Stimulated activated CD8-positive, alpha-beta memory T cell treated with anti-CD3 and anti-CD28 coated beads, Interleukin-7, amount 100 ng/mL, for 48 hours (primary cell): ENCODE measurements around the gene WRNIP1.
"Not testable (repeated sequence)": the region's sequence is repeated elsewhere in the genome, so short reads cannot be mapped to it uniquely, and the experiment has no call there.

Source experiments
- DNase-seq, 2 donors: peaks; one replicate each; pipeline ENCODE4 v3.0.0-alpha.2; 2020; ENCODE audit warnings: low read depth in 1 of 2; ENCODE audit errors: extremely low read depth in 1 of 2

The WRNIP1 gene

DNA sequence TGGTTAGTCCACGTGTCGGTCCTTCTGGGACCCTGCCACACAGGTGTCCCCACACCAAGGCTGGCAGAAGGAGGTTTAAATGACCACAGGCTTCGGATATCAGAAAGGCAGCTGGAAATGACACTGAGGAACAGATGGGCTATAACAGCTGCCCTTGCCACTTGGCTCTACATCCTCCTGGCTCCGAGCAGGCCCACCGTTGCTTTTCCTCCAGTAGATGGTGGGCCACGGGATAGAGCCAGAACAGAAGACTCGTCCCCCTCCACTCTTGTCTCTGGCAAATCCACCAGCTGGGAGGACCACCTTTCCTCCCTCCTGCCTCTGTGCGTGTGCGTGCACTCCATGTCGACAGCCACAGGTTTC lies 17.6 kb downstream of the WRNIP1 start:
- no peak for DNase-seq

DNA sequence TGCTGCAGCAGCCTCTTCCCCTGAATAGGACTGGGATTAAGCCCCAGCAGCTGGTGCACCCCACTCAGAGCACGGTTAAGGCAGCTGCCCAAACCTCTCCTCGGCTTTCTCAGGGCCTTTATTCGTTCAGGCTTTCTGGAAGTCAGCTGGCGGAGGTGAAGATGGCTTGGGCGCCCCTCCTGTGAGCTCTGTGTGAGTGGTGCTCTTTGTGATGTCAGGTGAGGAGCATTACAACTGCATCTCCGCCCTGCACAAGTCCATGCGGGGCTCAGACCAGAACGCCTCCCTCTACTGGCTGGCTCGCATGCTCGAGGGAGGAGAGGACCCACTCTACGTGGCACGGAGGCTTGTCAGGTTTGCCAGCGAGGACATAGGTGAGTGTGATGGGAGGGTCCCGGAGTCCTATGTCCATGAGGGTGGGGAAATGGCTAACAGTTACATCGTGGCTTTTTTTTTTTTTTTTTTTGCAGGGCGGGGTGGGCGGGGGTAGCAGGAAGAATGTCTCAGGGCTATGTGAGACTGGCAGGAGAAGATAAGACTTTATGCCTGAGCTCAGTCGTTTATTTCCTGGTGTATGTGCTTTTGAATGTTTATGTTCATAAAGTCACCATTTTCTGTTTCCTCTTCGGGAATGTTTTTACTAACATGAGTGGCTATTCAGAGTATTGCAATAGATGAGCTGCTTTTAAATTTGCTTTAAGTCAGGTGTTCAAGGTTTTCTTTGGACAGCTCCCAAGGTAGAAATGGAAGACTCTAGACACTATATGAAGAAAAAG lies 18.2 kb downstream of the WRNIP1 start:
- no peak for DNase-seq

DNA sequence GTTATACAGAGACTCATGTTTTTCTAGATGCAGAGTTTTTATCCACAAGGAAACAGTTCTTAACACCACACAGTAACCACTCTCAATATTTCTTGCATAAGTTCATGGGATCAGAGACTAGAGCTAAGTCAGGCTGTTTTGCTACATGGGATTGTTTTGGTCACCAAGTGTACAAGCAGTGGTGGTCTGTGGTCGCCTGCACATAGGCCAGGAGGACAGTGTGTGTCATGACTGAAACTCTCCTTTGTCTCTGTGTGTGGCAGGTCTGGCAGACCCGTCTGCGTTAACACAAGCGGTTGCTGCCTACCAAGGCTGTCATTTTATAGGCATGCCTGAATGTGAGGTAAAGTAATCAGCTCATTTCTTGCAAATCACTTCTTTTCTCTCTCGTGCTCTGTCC lies 18.9 kb downstream of the WRNIP1 start:
- no peak for DNase-seq

DNA sequence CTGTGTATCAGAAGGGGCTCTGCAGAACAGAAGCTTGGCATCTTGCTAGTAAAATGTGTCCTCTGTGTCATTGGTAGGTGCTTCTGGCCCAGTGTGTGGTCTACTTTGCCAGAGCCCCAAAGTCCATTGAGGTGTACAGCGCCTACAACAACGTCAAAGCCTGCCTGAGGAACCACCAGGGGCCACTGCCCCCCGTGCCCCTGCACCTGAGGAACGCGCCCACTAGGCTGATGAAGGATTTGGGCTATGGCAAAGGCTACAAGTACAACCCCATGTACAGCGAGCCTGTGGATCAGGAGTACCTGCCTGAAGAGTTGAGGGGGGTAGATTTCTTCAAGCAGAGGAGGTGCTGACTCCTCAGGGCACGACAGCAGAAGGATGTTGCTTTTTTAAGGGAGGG lies 19.7 kb downstream of the WRNIP1 start:
- no peak for DNase-seq

DNA sequence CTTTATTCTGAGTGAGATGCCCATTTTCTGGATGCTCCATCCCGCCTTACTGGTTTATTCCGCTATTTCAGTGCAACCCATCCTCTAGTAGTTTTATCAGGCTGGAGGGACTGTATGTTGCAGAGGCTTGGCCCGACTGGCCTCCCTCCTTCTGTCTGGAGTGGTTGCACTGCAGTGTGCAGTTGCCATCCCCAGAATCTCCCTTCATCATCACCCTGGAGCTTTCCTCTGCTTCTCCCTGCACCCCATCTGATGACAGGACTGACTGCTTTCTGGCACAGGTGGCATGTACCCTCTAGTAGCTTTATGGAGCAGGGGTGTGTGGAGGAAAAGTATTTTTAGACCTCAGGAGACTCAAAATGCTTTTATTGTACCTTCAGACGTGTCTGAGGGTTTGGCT lies 21.1 kb downstream of the WRNIP1 start:
- DNase-seq, result no peak

DNA sequence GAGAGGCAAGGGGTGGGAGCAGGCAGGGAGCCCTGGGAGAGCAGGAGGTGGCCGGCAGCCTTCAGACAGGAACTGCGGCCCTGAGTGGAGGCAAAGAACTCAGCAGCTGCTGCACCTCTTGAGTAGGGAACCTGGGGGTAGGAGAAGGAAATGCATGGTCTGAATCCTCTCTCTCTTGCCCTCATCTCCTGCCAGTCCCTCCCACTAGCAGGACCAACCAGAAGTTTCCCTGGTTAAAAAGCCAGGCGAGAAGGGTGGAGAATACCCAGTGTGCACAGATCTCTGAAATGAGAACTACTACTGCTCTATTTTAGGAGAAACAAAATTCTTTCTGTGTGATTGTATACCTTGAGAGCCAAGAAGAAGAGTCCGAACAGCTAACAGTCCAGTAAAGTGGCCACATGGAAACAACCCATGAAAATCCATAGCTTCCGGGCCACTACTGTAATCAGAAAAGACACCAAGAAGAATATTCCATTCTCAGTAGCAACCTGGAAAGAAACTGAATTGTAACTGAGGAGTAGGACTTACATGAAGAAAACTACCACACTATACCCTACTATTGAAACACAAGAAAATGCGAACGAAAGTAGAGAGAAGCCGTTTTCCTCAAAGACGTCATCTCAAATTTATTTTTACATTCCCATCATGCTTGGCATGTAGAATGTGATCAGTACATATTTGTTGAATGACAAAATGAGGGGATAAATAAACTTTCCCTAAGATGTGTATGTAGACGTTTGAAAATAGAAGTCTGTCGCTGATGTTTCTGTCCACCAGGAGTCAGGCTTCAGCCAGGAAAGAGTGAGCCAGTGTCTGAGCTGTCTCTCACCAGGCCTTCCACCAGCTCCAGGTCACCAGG lies 25.6 kb downstream of the WRNIP1 start:
- DNase-seq, result peak in 1 of 2 donors; percentile 48

DNA sequence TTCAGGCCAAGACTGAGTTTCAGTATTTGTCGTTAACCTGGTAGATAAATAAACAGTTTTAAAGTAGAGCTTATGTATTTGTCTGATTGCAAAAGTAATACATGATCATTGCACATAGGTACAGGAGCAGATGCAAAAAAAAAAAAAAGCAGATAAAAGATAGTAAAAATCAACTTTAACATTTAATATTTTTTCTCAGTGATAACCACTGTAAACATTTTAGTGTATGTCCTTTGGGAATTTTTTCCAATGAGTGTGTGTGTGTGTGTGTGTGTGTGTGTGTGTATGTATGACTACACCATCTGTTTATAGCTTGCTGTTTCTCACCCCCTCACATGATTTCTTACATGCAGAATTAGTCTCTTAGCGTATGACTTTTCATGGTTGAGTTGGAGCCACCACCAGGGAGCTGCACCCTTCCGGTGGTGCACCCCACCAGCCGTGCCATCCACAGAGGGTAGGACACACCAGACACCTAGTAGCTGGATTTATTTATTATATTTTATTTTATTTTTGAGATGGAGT lies 26.3 kb downstream of the WRNIP1 start:
- no peak for DNase-seq

DNA sequence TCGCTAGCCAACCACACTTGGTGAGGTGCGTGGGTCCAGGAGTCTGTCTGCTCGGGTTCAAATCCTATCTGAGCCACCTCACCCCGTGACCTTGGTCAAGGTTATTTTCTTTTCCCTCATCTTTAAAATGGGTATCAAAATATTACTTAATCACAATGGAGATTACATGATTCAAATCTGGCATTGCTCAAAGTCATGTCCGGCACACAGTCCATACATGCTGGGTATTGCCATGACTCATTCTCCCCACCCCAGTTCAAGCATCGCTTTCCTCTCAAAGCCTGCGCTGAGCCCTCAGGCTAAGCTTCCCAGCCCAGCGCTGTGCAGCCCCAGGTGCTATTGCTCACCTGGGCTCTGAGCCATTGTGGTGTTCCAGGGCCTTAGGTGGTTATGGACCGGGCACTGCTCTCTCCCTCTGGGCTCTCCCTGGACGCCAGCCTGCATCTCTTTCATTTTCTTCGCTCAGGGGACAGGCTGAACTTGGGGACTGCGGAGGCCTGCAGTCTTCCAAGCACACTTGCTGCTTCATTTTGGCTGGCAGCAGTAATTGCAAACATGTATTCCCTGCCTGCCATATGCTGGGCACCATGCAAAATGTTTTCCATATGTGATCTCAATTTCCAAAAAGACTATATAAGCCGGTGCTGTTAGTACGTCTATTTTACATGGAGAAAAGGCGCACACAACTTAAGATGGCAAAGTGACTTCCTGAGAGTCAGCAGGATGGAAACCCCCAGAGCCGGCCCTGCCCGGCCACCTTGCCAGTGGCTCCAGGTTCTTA lies 27.3 kb downstream of the WRNIP1 start:
- no peak for DNase-seq

DNA sequence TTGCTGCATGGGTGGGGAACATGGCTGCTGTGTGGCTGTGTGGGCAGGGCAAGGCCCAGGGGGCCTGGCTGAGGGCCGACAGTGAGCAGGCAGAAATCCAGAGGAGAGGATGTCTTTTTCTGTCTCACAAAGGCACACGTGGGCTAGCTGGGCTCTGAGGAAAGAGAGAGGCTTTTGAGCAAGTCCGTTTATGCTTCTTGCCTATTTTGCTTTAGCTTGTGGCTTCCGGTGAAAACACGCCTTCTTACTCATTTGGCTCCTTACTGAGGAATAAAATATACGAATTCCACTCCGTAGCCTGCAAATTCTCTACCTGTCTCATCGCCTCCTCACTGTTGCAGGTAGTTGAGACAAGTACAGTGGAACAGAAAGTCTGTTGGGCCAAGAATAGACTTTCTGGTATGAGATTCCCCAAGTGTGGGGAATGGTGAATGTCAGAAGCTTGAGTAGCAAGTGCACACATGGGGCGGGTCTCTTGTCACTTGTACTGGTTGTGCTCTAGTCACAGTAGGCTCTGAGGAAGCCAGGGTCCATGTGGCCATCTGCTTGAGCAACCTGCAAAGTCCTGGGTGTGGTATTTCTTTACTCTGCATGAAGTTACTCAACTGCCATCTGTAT lies 28.4 kb downstream of the WRNIP1 start:
- peak in 1 of 2 donors; percentile 32 for DNase-seq

DNA sequence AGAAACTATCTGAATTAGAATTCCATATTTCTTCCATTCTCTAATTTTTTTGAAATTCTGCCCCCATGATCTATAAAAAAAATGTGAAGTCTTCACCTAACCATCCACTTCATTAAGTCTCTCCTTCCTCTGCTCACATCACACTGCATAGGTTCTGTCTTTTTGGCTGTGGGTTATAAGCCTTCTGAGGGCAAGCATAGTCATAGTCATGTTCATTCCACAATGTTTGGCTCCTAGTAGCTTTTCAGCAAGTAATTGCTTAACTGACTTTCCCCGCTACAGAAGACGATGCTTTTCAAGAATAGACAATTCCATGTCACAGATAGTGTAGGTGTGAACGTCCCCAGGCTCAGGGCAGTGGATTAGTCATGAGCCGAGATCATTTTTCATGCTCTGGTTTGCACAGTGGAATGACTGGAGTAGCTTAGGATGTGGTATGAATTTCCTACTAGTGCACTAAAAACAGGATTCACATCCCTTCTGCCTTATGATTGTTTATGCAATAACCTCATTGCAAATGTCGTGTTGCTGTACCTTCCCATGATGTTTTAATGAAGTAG lies 29.1 kb downstream of the WRNIP1 start:
- DNase-seq, result no peak

DNA sequence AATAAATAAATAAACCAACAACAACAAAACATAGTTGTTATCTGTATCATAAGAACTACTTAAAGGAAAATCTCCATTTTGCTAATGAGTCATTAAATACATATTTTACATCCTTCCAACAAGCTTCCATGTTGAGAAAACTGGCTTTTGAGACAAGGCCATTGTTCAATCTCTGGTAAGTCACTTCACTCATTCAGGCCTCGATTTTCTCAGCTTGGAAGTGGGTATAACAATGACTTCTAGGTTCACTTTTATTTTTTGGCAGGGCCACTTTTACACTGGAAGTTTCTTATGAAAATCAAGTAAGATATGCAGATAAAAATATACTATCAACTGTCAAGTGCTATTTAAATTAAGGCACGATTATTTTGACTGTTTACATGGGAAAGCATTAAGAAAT lies 30.0 kb downstream of the WRNIP1 start:
- DNase-seq, result no peak

DNA sequence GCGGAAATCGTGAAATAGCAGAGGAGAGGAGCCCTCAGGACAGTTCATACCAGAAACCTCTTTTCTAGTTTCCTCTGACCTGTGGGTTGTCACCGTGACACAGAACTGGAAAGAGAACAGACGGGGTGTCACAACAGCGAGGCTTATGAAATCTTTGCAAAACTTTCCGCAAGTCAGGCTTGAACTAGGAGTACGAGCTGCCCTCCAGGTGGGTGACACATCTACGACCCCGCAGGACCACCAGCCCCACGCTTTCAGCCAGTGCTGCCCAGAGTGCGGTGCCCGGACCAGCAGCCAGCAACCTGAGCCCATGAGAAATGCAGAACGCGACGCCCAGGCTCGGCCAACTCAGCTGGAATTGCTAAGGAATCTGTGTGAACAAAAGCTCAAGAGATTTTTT lies 30.8 kb downstream of the WRNIP1 start:
- DNase-seq, result no peak

DNA sequence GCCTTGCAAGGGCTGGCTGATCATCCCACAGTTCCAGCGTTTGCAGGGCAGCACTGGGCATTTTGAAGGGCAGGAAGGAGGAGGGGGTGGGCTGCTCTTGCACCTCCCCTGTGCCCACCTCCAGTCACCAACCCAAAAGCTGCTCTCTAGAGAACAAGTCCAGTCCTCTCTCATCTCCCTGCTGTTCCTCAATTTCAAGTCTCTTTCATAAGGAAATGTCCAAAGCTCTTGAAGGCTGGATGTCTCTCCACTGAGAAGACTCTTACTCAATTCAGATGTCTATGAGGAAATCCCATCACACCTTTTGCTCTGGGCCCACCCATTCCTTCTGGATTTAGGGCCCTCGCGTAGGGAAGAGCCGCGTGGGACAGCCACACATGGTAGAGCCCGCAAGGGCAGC lies 31.7 kb downstream of the WRNIP1 start:
- no peak for DNase-seq

DNA sequence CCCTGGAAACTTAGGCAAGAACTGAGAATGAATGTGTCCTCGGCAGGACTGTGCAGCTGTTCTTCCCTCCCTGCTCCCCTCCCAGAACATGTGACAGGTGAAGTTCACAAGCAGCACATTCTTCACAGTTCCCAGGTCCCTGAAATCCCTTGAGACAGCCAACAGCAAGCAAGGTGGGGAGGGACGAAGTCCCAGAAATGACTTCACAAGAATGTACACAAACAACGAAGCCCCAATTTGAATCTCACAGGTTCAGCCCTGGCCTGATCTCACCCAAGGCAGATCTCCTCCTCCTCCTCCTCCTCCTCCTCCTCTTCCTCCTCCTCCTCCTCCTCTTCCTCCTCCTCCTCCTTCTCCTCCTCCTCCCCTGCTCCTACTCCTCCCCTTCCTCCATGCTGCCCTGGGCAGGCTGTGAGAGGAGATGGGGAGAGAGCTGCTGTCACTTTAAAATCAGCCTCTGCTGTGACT lies 32.4 kb downstream of the WRNIP1 start:
- no peak for DNase-seq

DNA sequence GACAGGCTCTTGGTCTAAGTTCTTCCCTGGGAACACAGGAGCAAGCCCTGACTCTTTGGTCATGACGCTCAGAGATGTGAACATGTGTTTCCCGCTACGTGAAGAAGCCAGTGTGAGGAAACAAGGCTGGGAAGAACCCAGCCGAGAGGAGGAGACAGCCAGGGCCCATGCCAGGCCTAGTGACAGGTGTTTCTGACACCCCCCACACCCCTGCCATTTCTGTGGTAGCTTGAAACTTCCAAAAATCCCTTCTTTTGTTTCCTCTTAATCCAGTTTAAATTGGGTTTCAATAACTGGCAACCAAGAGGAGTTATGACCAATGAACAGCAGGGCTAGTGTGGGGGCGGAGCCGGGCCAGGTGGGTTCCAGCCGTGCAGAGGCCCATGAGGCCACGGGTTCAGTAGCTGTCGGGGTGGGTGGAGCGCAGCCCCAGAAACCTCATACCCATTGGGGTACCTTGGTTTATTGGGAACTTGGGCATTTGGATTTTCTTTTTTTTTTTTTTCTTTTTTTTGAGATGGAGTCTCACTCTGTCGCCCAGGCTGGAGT lies 33.5 kb downstream of the WRNIP1 start:
- DNase-seq, result no peak

DNA sequence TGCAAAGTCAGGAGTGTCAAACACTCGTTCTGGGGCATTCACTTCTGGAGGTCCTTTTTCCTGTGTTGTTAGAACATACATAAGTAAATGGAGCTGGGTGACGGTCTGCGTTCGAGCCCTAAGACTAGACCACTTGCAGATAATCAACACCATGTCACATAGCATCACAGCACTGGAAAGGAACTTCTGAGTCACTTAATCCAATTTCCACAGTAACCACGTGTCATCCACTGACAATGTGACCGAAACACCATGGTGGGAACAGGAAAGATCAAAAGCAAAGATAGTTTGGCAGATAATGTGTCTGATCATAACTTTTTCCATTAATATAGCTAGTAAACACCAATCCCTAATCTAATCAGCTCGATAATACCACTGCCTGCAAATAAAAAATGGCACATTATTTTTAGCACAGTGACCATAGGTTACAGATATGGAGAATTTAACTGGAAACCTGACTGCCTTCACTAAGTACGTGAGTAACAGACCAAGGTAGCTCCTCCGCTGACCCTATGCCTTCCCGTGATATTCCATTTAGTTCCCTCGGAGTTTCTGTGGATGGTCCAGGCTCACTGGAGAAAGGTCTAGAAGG lies 34.8 kb downstream of the WRNIP1 start:
- no peak for DNase-seq

DNA sequence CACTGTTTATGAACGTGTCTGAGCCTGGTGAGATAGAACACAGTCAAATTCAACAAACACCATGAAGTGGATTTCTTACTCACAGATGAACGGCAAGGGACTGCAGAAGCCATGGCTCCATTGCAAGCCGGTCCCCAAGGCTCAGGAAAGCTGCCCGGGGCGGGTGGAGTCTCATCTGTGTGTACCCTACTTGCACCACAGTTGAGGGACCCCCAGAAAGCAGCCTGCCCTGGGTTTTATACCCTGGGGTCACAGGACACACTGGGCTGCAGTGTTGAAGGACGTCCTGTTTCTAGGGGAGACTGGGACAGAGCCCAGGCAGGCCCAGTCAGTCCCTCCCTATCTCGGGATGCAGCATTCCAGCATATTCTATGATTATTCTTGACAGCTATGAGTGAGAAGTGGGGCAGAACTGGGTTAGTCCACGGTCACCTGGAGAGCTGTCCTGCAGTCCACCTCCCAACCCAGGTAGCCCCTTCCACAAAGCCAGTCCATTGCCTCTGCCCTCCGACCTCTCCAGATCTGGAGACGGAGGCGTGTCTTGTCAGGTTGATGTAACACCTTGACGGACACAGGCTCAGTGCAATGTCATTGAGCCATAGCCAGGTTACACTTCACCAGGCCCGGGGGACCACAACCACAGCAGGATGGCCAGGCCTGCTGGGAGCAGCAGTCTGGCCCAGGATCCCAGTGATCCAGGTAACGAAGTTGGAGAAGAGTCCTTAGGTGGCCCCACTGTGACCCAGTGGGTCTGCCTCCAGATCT lies 35.5 kb downstream of the WRNIP1 start:
- DNase-seq, result no peak

DNA sequence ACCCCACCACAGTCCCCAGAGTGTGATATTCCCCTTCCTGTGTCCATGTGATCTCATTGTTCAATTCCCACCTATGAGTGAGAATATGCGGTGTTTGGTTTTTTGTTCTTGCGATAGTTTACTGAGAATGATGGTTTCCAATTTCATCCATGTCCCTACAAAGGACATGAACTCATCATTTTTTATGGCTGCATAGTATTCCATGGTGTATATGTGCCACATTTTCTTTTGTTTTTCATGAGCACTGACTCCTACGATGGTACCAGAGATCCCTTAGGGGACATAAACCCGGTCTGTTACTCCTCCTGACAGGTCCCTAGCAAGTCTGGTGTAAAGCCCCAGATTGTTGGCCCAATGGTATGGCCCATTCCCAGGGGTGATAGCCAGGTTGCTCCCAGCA lies 36.5 kb downstream of the WRNIP1 start:
- not testable (repeated sequence) for DNase-seq

DNA sequence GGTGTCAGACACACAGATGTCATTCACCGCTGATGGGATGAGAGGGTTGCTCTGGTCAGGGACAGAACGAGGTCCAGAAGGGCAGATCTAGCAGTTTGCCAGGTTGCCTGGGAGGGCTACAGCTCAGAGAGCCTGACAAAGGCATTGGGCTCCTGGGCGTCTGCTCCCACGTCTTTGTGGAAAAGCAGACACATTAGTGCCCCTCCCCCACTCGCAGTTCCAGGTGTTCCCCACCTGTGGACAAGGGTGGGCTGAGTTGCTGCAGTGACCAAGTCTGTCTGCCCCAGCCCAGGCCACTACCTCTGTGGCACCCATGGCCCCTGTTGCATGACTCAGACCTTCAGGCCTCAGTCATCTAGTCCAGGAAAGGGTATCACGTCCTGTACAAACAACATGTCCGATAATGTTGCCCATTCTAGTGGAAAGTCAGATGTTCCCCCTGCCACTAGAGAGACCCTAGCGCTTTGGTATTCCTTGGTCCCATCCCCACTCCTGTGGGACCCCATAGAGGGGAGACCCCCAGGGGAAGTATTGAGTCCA lies 37.4 kb downstream of the WRNIP1 start:
- no peak for DNase-seq
